ENCODE measurements around the gene AIDA. TPM values are rescaled to one million over a fixed set of nuclear protein-coding genes. Genes with fewer than 3 reads are reported as not detected.

The AIDA gene
- total RNA-seq, 1 experiment from 2014 or later, result 80.0 TPM

- H3K4me1 ChIP-seq (ENCODE audit: insufficient read depth, low read length, poor library complexity, severe bottlenecking), result no peaks in the 10 kb centered on the region
- no peaks in the 10 kb centered on the region for H3K27me3 ChIP-seq (replicated peaks; ENCODE audit: insufficient read depth, low read depth, low read length, poor library complexity)
- peaks cover 70% of the 10 kb centered on the region for H3K36me3 ChIP-seq (ENCODE audit: insufficient read depth, low read length, poor library complexity, severe bottlenecking)
- intact Hi-C loops (cut with micrococcal nuclease; ENCODE audit: unreplicated experiment), result no loop called here
- DNase-seq (ENCODE audit: low spot score), result no peak
- H3K27ac ChIP-seq (ENCODE audit: low read depth, low read length, poor library complexity, severe bottlenecking), result no peak overlapping the region
- no peaks in the 10 kb centered on the region for H3K9me3 ChIP-seq (ENCODE audit: low read depth, low read length, poor library complexity, severe bottlenecking)
- ChIA-PET CTCF (no interaction called here), POLR2A (ENCODE audit: low non-redundant PET) (no interaction called here)
- no peak overlapping the region for H3K4me3 ChIP-seq (ENCODE audit: low read depth, low read length, poor library complexity, severe bottlenecking)
- BruUV-seq (replicated peaks), result no TSS peak
- TF ChIP-seq EZH2 (IDR thresholded peaks at IDR 0.05; ENCODE audit: borderline replicate concordance, low read depth, low read length, poor library complexity, severe bottlenecking) (no peak), CTCF (conservative IDR thresholded peaks at IDR 0.05; ENCODE audit: low read depth, low read length) (no peak)
Observed at GRCh38 chr1:222665964-222666363, 46.3 kb downstream of the AIDA start.

GRCh38 chr1:222663431-222663934 lies 48.8 kb downstream of the AIDA start:
- TF ChIP-seq CTCF (conservative IDR thresholded peaks at IDR 0.05; ENCODE audit: low read depth, low read length), result no peak
- no peak for TF ChIP-seq EZH2 (IDR thresholded peaks at IDR 0.05; ENCODE audit: borderline replicate concordance, low read depth, low read length, poor library complexity, severe bottlenecking)
- H3K36me3 ChIP-seq (ENCODE audit: insufficient read depth, low read length, poor library complexity, severe bottlenecking), result peaks cover 95% of the 10 kb centered on the region

GRCh38 chr1:222657899-222658298 lies 54.4 kb downstream of the AIDA start:
- intact Hi-C loops (cut with micrococcal nuclease; ENCODE audit: unreplicated experiment), result no loop called here
- POLR2A ChIA-PET (ENCODE audit: low non-redundant PET), result no interaction called here
- H3K4me3 ChIP-seq (ENCODE audit: low read depth, low read length, poor library complexity, severe bottlenecking), result no peak overlapping the region
- BruUV-seq (replicated peaks), result no TSS peak
- no peak for DNase-seq (ENCODE audit: low spot score)
- TF ChIP-seq CTCF (conservative IDR thresholded peaks at IDR 0.05; ENCODE audit: low read depth, low read length) (no peak), EZH2 (IDR thresholded peaks at IDR 0.05; ENCODE audit: borderline replicate concordance, low read depth, low read length, poor library complexity, severe bottlenecking) (no peak)
- peaks cover 11% of the 10 kb centered on the region for H3K4me1 ChIP-seq (ENCODE audit: insufficient read depth, low read length, poor library complexity, severe bottlenecking)
- H3K27me3 ChIP-seq (replicated peaks; ENCODE audit: insufficient read depth, low read depth, low read length, poor library complexity), result no peaks in the 10 kb centered on the region
- H3K9me3 ChIP-seq (ENCODE audit: low read depth, low read length, poor library complexity, severe bottlenecking), result no peaks in the 10 kb centered on the region
- peaks cover 83% of the 10 kb centered on the region for H3K36me3 ChIP-seq (ENCODE audit: insufficient read depth, low read length, poor library complexity, severe bottlenecking)
- no peak overlapping the region for H3K27ac ChIP-seq (ENCODE audit: low read depth, low read length, poor library complexity, severe bottlenecking)
- CTCF ChIA-PET, result no interaction called here

More at GRCh38 chr1:222663431-222663934, 48.8 kb downstream of the AIDA start:
- no peak for DNase-seq (ENCODE audit: low spot score)
- intact Hi-C loops (cut with micrococcal nuclease; ENCODE audit: unreplicated experiment), result no loop called here
- Histone ChIP-seq H3K4me1 (ENCODE audit: insufficient read depth, low read length, poor library complexity, severe bottlenecking) (no peaks in the 10 kb centered on the region), H3K4me3 (ENCODE audit: low read depth, low read length, poor library complexity, severe bottlenecking) (no peak overlapping the region), H3K27ac (ENCODE audit: low read depth, low read length, poor library complexity, severe bottlenecking) (no peak overlapping the region), H3K27me3 (replicated peaks; ENCODE audit: insufficient read depth, low read depth, low read length, poor library complexity) (no peaks in the 10 kb centered on the region), H3K9me3 (ENCODE audit: low read depth, low read length, poor library complexity, severe bottlenecking) (no peaks in the 10 kb centered on the region)
- POLR2A ChIA-PET (ENCODE audit: low non-redundant PET), result no interaction called here
- CTCF ChIA-PET, result no interaction called here
- no TSS peak for BruUV-seq (replicated peaks)
